DMS153 (cell line): ENCODE measurements around the gene SLC8A3.
"Not testable (repeated sequence)": the region's sequence is repeated elsewhere in the genome, so short reads cannot be mapped to it uniquely, and the experiment has no call there.

Source experiments
- DNase-seq: peaks from one replicate; lab custom pipeline; 2025; lab: John Stamatoyannopoulos, UW

The SLC8A3 gene, protein sequence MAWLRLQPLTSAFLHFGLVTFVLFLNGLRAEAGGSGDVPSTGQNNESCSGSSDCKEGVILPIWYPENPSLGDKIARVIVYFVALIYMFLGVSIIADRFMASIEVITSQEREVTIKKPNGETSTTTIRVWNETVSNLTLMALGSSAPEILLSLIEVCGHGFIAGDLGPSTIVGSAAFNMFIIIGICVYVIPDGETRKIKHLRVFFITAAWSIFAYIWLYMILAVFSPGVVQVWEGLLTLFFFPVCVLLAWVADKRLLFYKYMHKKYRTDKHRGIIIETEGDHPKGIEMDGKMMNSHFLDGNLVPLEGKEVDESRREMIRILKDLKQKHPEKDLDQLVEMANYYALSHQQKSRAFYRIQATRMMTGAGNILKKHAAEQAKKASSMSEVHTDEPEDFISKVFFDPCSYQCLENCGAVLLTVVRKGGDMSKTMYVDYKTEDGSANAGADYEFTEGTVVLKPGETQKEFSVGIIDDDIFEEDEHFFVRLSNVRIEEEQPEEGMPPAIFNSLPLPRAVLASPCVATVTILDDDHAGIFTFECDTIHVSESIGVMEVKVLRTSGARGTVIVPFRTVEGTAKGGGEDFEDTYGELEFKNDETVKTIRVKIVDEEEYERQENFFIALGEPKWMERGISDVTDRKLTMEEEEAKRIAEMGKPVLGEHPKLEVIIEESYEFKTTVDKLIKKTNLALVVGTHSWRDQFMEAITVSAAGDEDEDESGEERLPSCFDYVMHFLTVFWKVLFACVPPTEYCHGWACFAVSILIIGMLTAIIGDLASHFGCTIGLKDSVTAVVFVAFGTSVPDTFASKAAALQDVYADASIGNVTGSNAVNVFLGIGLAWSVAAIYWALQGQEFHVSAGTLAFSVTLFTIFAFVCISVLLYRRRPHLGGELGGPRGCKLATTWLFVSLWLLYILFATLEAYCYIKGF

DNA sequence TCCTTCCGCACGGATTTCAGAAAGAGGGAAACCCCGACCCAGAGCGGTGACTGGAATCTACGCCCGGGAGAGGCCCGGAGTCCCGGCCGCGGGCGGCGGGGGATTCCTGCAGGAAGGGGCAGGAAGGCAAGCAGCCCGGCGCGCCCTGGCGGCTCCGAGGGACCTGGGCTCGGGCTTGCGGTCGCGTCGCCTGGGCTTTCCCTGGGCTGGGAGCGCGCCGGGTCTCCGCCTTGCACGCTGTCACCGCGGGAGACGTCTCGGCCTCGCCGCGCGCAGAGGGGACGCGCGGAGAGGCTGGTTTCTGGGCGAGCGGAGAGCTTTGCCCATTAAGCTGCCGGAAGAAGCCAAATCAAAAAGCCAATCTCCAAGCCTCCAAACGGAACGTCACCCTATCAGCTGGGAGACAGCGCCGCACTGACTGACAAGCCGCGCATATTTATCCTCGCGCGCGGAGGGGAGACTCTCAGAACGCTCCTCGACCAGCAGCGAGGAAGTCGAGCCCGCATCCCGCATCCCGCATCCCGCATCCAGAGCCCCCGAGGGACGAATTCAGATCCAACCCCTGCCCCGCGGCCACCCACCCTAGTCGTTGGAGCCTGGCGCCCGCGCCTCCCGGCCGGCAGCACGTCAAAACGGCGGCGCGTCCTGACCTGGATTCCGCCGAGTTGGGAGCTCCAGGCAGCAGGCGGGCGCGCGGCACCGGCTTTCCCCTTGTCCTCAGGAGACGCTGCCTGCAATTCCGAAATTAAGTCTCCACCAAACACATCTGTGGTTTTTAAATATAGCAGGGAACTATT, at the start of gene SLC8A3:
SLC8A3 (minus strand) TSS at position 293 of the 797 bp plus-strand sequence. CDS start 20,529 bp downstream, outside the sequence.
- DNase-seq: no peak

DNA sequence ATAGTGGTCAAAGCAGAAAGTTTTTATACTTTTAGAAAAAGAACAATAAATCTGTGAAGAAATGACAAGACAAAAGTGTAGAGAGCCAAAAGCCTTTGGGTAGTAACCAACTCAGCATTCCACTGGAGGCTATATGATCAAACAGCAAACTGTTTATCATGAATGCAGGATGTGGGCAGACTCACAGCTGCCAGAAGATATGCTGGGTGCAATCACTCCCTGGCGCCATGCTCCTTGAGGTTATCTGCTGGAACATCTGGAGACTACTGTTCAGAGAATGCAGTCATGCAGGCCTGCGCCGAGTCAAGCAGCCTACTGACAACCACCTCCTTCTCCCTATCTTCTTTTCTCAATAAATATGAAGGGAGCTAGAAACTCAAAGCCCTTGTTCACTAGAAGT, 49.0 kb upstream of the SLC8A3 start:
- DNase-seq: no peak

DNA sequence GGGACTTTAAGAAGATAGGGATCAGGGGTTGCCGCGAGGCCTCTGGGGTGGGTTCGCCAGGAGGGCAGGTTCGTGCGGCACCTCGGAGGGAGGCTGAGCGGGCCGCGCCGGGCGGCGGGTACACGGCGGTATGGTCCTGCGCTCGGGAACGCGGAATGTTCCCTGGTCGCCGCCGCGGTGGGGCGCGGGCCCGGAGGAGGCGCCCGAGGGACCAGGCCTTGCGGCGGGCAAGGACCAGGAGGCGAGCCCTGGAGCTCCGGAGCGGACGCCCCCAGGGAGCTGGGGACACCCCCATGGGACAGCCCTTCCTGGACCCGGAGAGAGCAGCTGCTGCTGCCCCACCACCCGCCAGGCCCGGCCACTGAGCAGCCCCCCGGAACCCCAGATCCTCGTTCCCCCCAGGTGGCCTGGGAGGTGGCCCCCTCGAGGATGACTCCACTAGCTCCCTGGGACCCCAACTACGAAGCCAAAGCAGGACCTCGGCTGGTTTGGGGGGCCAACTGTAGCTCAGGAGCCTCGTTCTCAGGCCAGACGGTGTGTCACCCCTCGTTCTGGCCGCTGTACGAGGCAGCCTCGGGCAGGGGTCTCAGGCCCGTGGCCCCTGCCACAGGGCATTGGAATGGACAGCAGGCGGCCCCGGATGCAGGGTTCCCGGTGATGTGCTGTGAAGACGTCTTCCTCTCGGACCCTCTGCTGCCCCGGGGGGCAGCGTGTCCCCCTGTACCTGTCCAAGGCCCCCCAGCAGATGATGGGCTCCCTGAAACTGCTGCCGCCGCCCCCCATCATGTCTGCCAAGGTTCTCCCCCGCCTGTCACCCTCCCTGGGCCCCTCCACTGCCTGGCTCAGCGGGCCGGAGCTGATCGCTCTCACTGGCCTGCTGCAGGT, 45.6 kb upstream of the SLC8A3 start:
- no peak for DNase-seq

GRCh38 chr14:70231756-70232544, 43.2 kb upstream of the SLC8A3 start:
- not testable (repeated sequence) for DNase-seq

DNA sequence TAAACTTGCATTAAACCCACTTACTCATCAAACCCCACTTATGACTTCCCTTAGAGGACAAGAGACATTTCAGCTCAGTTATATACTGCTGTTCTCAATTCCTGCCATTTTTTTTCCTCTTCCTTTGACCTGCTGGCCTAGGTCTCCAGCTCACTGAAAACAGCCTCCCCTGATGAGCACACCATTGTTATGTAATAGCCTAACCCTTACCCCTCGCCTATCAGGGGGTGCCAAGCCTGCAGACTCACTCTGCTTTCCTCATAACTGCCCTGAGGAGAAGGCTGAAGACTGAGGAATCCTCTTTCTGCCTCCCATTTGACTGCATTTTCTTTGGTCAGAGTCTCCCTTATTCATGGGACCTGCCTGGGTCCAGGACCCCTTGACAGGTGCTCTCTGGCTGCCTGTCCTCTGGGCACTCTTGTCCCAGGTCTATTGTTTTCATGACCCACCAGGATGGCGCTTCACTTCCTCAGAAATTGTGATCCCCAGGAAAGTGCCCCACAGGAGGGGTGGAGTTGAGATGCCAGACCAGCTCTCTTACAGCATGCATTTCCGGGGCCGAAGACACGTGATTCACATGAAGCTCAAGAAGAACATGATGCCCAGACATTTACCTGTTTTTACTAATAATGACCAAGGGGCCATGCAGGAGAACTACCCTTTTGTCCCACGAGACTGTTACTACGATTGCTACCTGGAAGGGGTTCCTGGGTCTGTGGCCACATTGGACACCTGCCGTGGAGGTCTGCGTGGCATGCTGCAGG, 41.3 kb upstream of the SLC8A3 start:
- not testable (repeated sequence) for DNase-seq

DNA sequence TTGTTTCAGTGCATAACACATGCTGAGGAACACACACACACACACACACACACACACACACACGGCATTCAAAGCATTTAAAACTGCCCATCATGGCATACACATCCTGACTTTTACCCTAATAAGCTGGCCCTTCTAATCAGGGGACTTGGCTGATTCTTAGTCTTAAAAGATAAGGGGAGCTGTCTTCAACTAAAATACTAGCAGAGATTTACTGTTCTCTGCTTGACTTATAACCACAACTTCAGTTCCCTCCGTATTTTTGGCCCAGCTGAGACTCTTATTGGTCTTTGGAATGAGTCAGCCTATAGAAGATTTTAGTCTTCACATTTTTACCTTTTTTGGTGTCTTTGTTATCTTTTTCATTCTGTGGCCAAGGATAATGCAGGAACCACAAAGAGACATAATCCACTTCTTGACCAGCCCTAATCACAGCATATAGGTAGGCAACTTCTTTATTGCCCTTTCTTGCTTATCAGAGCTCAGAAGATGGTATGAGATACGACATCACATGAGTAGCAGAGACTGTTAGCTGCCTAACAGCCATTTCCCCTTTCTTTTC, 25.1 kb upstream of the SLC8A3 start:
- DNase-seq: no peak

DNA sequence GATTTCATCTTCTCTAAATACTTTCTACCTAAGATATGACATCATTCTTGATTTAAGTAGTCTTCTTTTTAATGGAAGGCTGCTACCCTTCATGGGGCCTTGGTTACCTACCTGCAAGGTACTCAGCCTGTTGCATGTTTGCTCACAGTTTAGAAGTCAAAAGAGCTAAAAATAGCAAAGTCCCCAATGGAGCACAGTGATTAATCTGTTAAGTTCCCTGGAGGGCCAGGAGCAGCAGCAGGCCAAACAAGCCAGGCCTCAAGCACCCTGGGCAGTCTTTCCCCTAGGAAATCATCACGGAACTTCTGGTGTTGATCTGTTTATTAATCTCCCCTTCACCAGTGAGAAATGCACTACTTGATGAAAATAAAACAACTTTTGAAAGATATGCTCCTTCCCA, 24.0 kb upstream of the SLC8A3 start:
- DNase-seq: no peak

GRCh38 chr14:70208380-70208779, 19.6 kb upstream of the SLC8A3 start:
- DNase-seq: no peak

GRCh38 chr14:70203686-70204085, 14.9 kb upstream of the SLC8A3 start:
- no peak for DNase-seq

DNA sequence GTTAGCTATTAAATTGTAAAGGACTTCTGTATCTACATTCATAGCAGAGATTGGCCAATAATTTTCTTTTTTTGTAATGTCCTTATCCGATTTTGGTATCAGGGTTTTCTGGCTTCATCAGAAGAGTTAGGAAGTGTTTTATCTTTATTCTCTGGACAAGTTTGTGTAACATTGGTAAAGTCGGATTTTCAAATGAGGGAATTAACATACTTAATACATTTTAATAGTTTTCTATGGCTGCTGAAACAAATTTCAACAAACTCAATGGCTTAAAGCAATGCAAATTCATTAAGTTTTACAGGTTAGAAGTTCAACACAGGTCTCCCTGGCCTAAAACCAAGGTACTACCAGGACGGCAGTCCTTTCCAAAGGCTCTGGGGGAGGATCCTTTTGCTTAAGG, 13.2 kb upstream of the SLC8A3 start:
- no peak for DNase-seq

DNA sequence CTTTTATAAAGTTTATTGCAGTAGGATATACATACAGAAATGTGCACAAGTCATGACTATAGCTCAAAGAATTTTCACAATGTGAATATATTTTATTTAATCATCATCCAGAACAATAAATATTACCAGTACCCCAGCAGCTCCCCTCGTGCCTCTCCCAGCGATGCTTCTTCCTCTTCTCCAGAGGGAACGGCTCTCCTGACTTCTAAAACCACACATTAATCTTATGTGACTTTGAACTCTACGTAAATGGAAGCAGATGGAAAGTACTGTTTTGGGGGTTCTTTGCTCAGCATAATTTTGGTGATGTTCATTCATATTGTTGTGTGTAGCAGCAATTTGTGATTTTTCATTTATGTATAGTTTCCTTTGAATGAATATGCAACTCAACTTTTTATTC, 4.6 kb upstream of the SLC8A3 start:
- no peak for DNase-seq

DNA sequence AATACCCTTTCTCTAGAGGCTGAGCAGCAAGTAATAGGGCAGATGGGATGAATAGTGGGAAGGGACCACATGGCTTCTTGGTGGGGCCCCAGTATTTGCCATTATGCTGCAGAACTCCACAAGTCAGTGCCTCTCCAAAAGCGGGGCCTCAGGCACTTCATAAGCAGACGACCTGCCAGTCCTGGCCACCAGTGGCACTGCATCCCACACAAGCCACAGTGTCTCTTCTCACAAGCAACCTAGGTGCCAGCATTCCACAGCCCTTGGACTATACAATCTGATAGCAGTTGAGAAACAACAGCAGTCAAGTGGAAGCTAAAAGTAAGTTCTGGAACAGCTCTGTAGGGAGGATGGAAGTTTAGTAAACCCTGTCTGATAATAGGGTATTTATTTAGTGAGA, 4.2 kb upstream of the SLC8A3 start:
- no peak for DNase-seq

GRCh38 chr14:70190156-70190555, 1.4 kb upstream of the SLC8A3 start:
- no peak for DNase-seq

GRCh38 chr14:70189456-70190077, 816 bp upstream of the SLC8A3 start:
- DNase-seq: no peak

DNA sequence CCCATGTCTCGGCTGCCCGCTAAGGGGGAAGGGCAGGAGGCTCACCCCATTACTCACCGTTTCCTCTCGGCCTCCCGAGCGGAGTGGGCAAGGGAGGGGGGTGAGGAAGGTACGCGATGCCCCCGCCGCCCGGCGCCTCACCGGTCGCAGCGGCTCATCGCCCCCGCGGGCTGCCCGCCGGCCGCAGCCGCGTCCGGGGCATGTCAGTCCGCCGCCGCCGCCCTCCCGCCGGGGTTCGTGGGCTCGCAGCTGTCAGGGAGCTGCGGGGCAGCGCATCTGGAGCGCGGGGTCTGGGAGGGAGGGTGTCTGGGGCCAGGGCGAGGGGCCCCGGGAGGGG, 461 bp downstream of the SLC8A3 start:
- no peak for DNase-seq

GRCh38 chr14:70186900-70187451, 1.8 kb downstream of the SLC8A3 start:
- no peak for DNase-seq

DNA sequence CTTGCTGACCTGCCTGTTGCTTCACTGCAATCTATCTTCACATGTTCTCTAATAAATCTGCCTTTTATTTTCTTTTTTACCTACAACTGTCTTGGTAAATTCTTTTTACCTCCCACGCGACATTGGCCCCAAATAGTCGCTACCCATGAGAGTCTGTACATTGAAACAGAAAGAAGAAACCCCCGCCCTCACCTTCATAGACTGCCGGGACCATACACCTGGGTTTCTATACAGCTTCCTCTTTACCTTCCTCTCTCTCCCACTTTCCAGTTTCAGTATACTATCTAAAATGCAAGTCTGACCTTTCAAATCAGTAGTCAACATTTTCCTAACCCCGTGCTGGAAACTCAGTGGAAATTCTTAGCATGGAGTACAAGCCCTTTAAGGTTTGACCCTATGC, 4.8 kb downstream of the SLC8A3 start:
- DNase-seq: no peak

- no peak for DNase-seq
Observed at GRCh38 chr14:70181276-70181675, 7.5 kb downstream of the SLC8A3 start.

DNA sequence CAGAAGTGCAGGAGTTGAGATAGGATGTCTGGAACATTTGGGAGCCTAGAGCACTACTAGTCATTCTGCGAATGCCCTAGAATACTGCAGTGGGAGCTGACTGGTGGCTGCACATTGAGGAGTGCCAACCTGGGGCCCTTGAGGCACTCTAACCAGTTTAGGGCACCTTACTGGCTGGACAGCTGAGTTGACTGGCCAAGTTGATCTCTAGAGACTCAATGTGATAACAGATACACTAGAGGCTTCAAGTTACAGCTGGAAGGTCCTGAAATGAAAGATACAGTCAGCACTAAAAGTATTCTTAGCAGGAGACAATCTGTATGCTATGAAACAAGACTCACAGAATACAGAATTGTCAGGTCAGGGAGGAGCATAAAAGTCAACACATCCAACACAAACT, 8.0 kb downstream of the SLC8A3 start:
- no peak for DNase-seq
